Upper lobe of left lung (tissue), 6 donors: ENCODE measurements around the gene TRIM58. TPM values are rescaled to one million over a fixed set of nuclear protein-coding genes. Genes with fewer than 3 reads are reported as not detected.

Source experiments
- ATAC-seq, 2 donors: fragments of 200-7000 bp; cut with Tn5 transposase; one replicate each; pipeline ENCODE4 v1.9.1; 2022; ENCODE audit warnings: mild to moderate bottlenecking in 2 of 2, moderate library complexity in 2 of 2; ENCODE audit not compliant: low FRiP score in 2 of 2
- DNase-seq, 2 donors: peaks; one replicate each; pipeline ENCODE4 v3.0.0-alpha.2; 2019 to 2020
- H3K27ac ChIP-seq, 4 donors: fragments of 200-600 bp; sonication (generic); one replicate each; pipeline ENCODE4 v1.5.1; 2016 to 2019
- H3K27me3 ChIP-seq, 4 donors: fragments of 200-600 bp; sonication (generic); one replicate each; pipeline ENCODE4 v1.5.1; 2017 to 2019
- H3K36me3 ChIP-seq, 4 donors: fragments of 200-600 bp; sonication (generic); one replicate each; pipeline ENCODE4 v1.5.1; 2016 to 2019
- H3K4me1 ChIP-seq, 4 donors: fragments of 200-600 bp; sonication (generic); one replicate each; pipeline ENCODE4 v1.5.1; 2018 to 2019
- H3K4me3 ChIP-seq, 4 donors: fragments of 200-600 bp; sonication (generic); one replicate each; pipeline ENCODE4 v1.5.1; 2017 to 2019; ENCODE audit warnings: mild to moderate bottlenecking in 2 of 4, moderate library complexity in 1 of 4
- H3K9me3 ChIP-seq, 4 donors: fragments of 200-600 bp; sonication (generic); one replicate each; pipeline ENCODE4 v1.5.1; 2018 to 2019
- CTCF ChIP-seq, 6 experiments: fragments of 450-650 bp in 4 of 6; fragments of 200-600 bp in 2 of 6; sonication (generic) in 2 of 6; IDR thresholded peaks; one replicate each; pipeline ENCODE4 v1.5.1; 2016 to 2019; ENCODE audit warnings: antibody characterized with exemption in 6 of 6
- EP300 ChIP-seq, 4 donors: sonication (generic); formaldehyde crosslinking; IDR thresholded peaks; one replicate each; pipeline ENCODE4 v1.5.1; 2017; ENCODE audit warnings: antibody characterized with exemption in 4 of 4, control low read depth in 2 of 4
- POLR2A ChIP-seq, 4 donors: fragments of 450-650 bp; IDR thresholded peaks; one replicate each; pipeline ENCODE4 v1.5.1; 2016 to 2017; ENCODE audit warnings: antibody characterized with exemption in 4 of 4, mild to moderate bottlenecking in 2 of 4
- POLR2AphosphoS5 ChIP-seq, 2 donors: sonication (generic); formaldehyde crosslinking; IDR thresholded peaks; one replicate each; pipeline ENCODE4 v1.5.1; 2017; ENCODE audit warnings: antibody characterized with exemption in 2 of 2
- WGBS, 2 donors: methylation state at CpG; one replicate each; pipeline ENCODE4 v1.1.5; 2017 to 2018; 5-methylcytosine and 5-hydroxymethylcytosine counted together
- total RNA-seq, 6 donors: library from RNA; depleted of rRNA in 4 of 6; stranded (reverse); fragments of >200 nt in 4 of 6; gene quantifications; one replicate each; pipeline versions ENCODE4 v1.1.0 to v1.2.1, GENCODE V29; 2016 to 2021
- donor health status: DM: no; HTN: no; CAD: no; lungs with moderate emphysema.
- donor health status: DM: no; HTN: yes; CAD: no; lungs with severe emphysema.

TRIM58 gene
- total RNA-seq, 6 donors from 2014 or later = 1.0 to 15.1 (median 4.6) TPM

GRCh38 chr1:247864644-247865043 is 7.7 kb downstream of the TRIM58 start:
- Histone ChIP-seq H3K4me3 (no peak overlapping the region), H3K27ac (no peak overlapping the region), H3K36me3 (peaks cover 0 to 35% (median 0%) of the 10 kb centered on the region in 4 donors), H3K9me3 (no peaks in the 10 kb centered on the region), H3K4me1 (no peaks in the 10 kb centered on the region), H3K27me3 (no peaks in the 10 kb centered on the region)
- peak in 1 of 2 donors; percentile 59 for DNase-seq
- ATAC-seq = peak in 1 of 2 donors; percentile 42
- TF ChIP-seq POLR2AphosphoS5 (IDR thresholded peaks at IDR 0.05) = no peak
- no peak for TF ChIP-seq POLR2A (IDR thresholded peaks at IDR 0.05)
- no peak for TF ChIP-seq EP300 (IDR thresholded peaks at IDR 0.05)
- no peak for TF ChIP-seq CTCF (IDR thresholded peaks at IDR 0.05)
- 84 to 87% methylated on average over 17 of the region's 17 CpGs for WGBS, 2 donors

DNA sequence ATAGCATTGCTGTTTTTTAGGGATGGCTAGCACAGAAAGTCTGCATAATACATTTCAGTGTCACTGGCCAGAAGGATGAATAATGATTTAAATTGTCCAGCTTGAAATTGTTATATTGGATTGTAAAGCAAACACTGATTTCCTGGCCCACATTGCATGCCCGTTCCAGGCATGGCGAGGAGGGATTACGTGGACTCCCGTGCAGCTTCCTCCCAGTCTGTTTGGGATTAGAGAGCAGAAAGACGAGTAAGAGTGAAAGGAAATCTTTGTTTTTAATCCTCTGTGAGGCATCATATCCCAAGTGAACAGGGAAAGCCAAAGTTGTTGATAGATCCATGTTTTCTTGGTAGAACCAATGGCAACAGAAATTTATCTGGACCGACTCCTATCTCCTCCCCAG is 8.4 kb downstream of the TRIM58 start:
- WGBS, 2 donors = 67 to 80% methylated on average over 6 of the region's 6 CpGs
- H3K4me3 ChIP-seq = no peak overlapping the region
- ATAC-seq = no peak
- H3K27me3 ChIP-seq = no peaks in the 10 kb centered on the region
- H3K36me3 ChIP-seq = peaks cover 0 to 42% (median 0%) of the 10 kb centered on the region in 4 donors
- TF ChIP-seq POLR2AphosphoS5 (IDR thresholded peaks at IDR 0.05) = no peak
- TF ChIP-seq POLR2A (IDR thresholded peaks at IDR 0.05) = no peak
- no peak for TF ChIP-seq EP300 (IDR thresholded peaks at IDR 0.05)
- TF ChIP-seq CTCF (IDR thresholded peaks at IDR 0.05) = no peak
- no peak overlapping the region for H3K27ac ChIP-seq
- no peaks in the 10 kb centered on the region for H3K9me3 ChIP-seq
- DNase-seq = no peak
- H3K4me1 ChIP-seq = no peaks in the 10 kb centered on the region

DNA sequence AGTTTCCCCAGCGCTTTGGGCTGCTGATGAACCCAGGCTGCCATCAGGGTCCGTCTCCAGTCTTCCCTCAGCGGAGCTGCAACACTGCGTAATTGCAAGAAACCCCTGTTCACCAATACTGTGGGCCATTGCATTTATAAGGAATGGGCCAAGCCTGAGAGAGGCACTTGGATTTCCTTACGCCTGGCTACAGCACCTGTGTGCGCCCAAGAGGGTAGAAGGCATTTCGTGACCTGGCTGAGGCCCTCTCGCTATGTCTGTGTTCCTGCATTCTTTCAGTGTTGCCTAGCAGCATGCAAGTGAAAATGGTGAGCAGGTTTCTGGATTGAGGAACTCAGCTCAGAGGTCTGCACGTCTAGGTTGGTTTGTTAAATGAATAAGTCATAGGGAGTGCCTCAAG is 26.4 kb downstream of the TRIM58 start:
- Histone ChIP-seq H3K4me3 (no peak overlapping the region), H3K36me3 (no peaks in the 10 kb centered on the region), H3K27me3 (no peaks in the 10 kb centered on the region), H3K27ac (no peak overlapping the region), H3K9me3 (no peaks in the 10 kb centered on the region), H3K4me1 (no peaks in the 10 kb centered on the region)
- ATAC-seq = no peak
- no peak for TF ChIP-seq EP300 (IDR thresholded peaks at IDR 0.05)
- TF ChIP-seq POLR2AphosphoS5 (IDR thresholded peaks at IDR 0.05) = no peak
- TF ChIP-seq CTCF (IDR thresholded peaks at IDR 0.05) = no peak
- TF ChIP-seq POLR2A (IDR thresholded peaks at IDR 0.05) = no peak
- WGBS, 2 donors = 84 to 89% methylated on average over 9 of the region's 9 CpGs
- DNase-seq = no peak

GRCh38 chr1:247884797-247885413 is 27.9 kb downstream of the TRIM58 start:
- no peaks in the 10 kb centered on the region for H3K27me3 ChIP-seq
- no peaks in the 10 kb centered on the region for H3K4me1 ChIP-seq
- TF ChIP-seq EP300 (IDR thresholded peaks at IDR 0.05) = no peak
- TF ChIP-seq POLR2AphosphoS5 (IDR thresholded peaks at IDR 0.05) = no peak
- TF ChIP-seq POLR2A (IDR thresholded peaks at IDR 0.05) = no peak
- TF ChIP-seq CTCF (IDR thresholded peaks at IDR 0.05) = no peak
- WGBS, 2 donors = 91 to 92% methylated on average over 10 of the region's 10 CpGs
- H3K9me3 ChIP-seq = no peaks in the 10 kb centered on the region
- no peak overlapping the region for H3K4me3 ChIP-seq
- DNase-seq (no peak), ATAC-seq (no peak)
- H3K27ac ChIP-seq = no peak overlapping the region
- no peaks in the 10 kb centered on the region for H3K36me3 ChIP-seq

DNA sequence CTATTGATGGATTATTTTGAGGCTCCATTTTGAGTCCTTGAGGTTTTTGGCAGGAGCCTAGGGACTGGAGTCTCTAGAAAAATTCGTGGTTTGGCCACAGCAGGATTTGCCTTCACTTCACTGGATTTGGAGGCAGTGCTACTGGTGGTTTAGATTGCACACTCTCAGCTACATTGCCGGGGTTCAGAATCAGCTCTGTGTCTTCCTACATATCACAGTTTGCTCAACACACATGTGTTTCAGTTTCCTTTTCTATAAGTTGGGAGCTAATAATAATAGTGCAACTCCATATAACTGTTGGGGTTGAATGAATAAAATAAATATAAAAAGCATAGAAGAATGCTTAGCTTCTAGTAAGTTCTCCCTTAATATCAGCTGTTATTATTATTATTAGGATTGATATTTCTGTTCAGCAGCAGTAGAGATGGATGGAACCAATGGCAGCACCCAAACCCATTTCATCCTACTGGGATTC is 38.2 kb downstream of the TRIM58 start, which contains the start of gene OR2W3:
TSS of gene OR2W3 (plus strand) at position 425 of the 475 bp plus-strand sequence. CDS start at position 425, 0 bp downstream.
- no peaks in the 10 kb centered on the region for H3K36me3 ChIP-seq
- ATAC-seq = no peak
- no peaks in the 10 kb centered on the region for H3K27me3 ChIP-seq
- H3K4me1 ChIP-seq = no peaks in the 10 kb centered on the region
- H3K27ac ChIP-seq = no peak within 1 kb of the TSS
- TF ChIP-seq CTCF (IDR thresholded peaks at IDR 0.05) (no peak), POLR2A (IDR thresholded peaks at IDR 0.05) (no peak), POLR2AphosphoS5 (IDR thresholded peaks at IDR 0.05) (no peak), EP300 (IDR thresholded peaks at IDR 0.05) (no peak)
- 45 to 48% methylated on average over 2 of the region's 2 CpGs for WGBS, 2 donors
- DNase-seq = no peak
- peaks cover 0 to 14% (median 0%) of the 10 kb centered on the region in 4 donors for H3K9me3 ChIP-seq
- no peak within 1 kb of the TSS for H3K4me3 ChIP-seq
